ENCODE measurements around the gene DCLRE1C. TPM values are rescaled to one million over a fixed set of nuclear protein-coding genes. Genes with fewer than 3 reads are reported as not detected.
"Not testable (repeated sequence)": the region's sequence is repeated elsewhere in the genome, so short reads cannot be mapped to it uniquely, and the experiment has no call there.

Gene DCLRE1C
- polyA plus RNA-seq, 1 donor from 2014 or later, result 7.5 TPM

DNA sequence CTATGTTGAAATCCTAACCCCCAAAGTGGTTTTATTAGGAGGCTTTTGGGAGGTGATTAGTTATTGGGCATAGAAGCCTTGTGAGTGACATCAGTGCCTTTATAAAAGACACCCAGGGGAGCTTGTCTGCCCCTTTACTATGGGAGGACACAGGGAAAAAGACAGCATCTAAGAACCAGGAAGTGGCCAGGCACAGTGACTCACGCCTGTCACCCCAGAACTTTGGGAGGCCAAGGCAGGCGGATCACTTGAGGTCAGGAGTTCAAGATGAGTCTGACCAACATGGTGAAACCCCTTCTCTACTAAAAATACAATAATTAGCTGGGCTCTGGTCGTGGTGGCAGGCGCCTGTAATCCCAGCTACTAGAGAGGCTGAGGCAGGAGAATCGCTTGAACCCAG, 14.9 kb downstream of the DCLRE1C start:
- H3K79me2 ChIP-seq (replicated peaks; ENCODE audit: insufficient read depth, low read length); H3K27me3 ChIP-seq (ENCODE audit: insufficient read depth, low read depth, low read length); H4K20me1 ChIP-seq (ENCODE audit: insufficient read depth); H3K36me3 ChIP-seq (ENCODE audit: insufficient read depth, low read length); H3K4me3 ChIP-seq (ENCODE audit: low read length); H3K27ac ChIP-seq (ENCODE audit: low read length); H3K9me3 ChIP-seq (ENCODE audit: low read length); H3K4me2 ChIP-seq (ENCODE audit: low read length); H2AFZ ChIP-seq (ENCODE audit: low read depth, low read length); H3K9me2 ChIP-seq (ENCODE audit: insufficient read depth, low read length); H3F3A ChIP-seq (ENCODE audit: insufficient read depth, low read length, poor library complexity, severe bottlenecking); H3K9ac ChIP-seq (ENCODE audit: low read length): not testable (repeated sequence)

DNA sequence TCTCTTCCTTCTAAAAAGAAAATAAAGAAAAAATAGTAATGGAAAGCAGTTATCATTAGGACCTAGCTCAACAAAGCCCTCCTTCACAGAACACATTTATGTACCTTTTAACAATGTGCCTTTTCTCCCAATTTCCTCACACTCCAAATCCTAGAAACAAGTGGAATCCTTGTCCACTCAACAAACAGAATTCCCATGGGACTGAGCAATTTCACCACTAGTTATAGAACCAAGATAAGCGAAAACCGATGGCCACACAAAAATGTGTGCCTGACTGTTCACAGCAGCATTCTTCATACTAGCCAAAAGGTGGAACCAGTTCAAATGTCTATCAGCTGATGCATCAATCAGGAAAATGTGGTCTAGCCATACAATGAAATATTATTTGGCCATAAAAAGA, 17.3 kb downstream of the DCLRE1C start:
- no peak overlapping the region for H3K4me3 ChIP-seq (ENCODE audit: low read length)
- no peak for TF ChIP-seq MXI1 (conservative IDR thresholded peaks at IDR 0.05; ENCODE audit: poor library complexity, severe bottlenecking)
- TF ChIP-seq POLR2AphosphoS5 (IDR thresholded peaks at IDR 0.05), result no peak
- TF ChIP-seq, protein P1, sequence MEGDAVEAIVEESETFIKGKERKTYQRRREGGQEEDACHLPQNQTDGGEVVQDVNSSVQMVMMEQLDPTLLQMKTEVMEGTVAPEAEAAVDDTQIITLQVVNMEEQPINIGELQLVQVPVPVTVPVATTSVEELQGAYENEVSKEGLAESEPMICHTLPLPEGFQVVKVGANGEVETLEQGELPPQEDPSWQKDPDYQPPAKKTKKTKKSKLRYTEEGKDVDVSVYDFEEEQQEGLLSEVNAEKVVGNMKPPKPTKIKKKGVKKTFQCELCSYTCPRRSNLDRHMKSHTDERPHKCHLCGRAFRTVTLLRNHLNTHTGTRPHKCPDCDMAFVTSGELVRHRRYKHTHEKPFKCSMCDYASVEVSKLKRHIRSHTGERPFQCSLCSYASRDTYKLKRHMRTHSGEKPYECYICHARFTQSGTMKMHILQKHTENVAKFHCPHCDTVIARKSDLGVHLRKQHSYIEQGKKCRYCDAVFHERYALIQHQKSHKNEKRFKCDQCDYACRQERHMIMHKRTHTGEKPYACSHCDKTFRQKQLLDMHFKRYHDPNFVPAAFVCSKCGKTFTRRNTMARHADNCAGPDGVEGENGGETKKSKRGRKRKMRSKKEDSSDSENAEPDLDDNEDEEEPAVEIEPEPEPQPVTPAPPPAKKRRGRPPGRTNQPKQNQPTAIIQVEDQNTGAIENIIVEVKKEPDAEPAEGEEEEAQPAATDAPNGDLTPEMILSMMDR (IDR thresholded peaks at IDR 0.05; ENCODE audit: poor library complexity, severe bottlenecking), result no peak
- TF ChIP-seq SMC3 (conservative IDR thresholded peaks at IDR 0.05; ENCODE audit: poor library complexity), result no peak
- TF ChIP-seq, protein P2, sequence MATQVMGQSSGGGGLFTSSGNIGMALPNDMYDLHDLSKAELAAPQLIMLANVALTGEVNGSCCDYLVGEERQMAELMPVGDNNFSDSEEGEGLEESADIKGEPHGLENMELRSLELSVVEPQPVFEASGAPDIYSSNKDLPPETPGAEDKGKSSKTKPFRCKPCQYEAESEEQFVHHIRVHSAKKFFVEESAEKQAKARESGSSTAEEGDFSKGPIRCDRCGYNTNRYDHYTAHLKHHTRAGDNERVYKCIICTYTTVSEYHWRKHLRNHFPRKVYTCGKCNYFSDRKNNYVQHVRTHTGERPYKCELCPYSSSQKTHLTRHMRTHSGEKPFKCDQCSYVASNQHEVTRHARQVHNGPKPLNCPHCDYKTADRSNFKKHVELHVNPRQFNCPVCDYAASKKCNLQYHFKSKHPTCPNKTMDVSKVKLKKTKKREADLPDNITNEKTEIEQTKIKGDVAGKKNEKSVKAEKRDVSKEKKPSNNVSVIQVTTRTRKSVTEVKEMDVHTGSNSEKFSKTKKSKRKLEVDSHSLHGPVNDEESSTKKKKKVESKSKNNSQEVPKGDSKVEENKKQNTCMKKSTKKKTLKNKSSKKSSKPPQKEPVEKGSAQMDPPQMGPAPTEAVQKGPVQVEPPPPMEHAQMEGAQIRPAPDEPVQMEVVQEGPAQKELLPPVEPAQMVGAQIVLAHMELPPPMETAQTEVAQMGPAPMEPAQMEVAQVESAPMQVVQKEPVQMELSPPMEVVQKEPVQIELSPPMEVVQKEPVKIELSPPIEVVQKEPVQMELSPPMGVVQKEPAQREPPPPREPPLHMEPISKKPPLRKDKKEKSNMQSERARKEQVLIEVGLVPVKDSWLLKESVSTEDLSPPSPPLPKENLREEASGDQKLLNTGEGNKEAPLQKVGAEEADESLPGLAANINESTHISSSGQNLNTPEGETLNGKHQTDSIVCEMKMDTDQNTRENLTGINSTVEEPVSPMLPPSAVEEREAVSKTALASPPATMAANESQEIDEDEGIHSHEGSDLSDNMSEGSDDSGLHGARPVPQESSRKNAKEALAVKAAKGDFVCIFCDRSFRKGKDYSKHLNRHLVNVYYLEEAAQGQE (IDR thresholded peaks at IDR 0.05; ENCODE audit: borderline replicate concordance), result no peak
- no peak for TF ChIP-seq EZH2 (IDR thresholded peaks at IDR 0.05; ENCODE audit: borderline replicate concordance, insufficient read depth, low read length, poor library complexity, severe bottlenecking)
- no peaks in the 10 kb centered on the region for H3K79me2 ChIP-seq (replicated peaks; ENCODE audit: insufficient read depth, low read length)
- no peak overlapping the region for H3K27ac ChIP-seq (ENCODE audit: low read length)
- H3K27me3 ChIP-seq (ENCODE audit: insufficient read depth, low read depth, low read length), result no peaks in the 10 kb centered on the region
- no peaks in the 10 kb centered on the region for H3K36me3 ChIP-seq (ENCODE audit: insufficient read depth, low read length)
- no peak overlapping the region for H3K9ac ChIP-seq (ENCODE audit: low read length)
- no peaks in the 10 kb centered on the region for H4K20me1 ChIP-seq (ENCODE audit: insufficient read depth)
- H3K9me2 ChIP-seq (ENCODE audit: insufficient read depth, low read length), result no peaks in the 10 kb centered on the region
- H2AFZ ChIP-seq (ENCODE audit: low read depth, low read length), result no peak overlapping the region
- H3K9me3 ChIP-seq (ENCODE audit: low read length), result no peaks in the 10 kb centered on the region
- H3K4me2 ChIP-seq (ENCODE audit: low read length), result no peak overlapping the region
- H3F3A ChIP-seq (ENCODE audit: insufficient read depth, low read length, poor library complexity, severe bottlenecking), result no peaks in the 10 kb centered on the region

DNA sequence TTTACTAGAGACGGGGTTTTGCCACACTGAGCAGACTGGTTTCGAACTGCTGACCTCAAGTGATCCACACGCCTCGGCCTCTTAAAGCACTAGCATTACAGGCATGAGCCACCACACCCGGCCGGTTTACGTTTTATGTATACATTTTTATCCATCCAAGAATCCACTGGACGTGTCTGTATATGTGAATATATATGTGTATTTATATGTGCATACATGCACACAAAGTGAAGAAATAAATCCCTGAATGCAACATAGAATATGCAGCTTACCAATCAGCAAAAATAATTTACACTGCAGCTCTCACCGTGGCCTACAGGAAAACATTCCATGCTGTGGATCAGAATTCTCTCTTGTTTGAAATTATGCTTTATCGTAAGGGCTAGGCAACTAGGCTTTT, 23.3 kb downstream of the DCLRE1C start:
- H3K27me3 ChIP-seq (ENCODE audit: insufficient read depth, low read depth, low read length), result no peaks in the 10 kb centered on the region
- H3K4me2 ChIP-seq (ENCODE audit: low read length), result no peak overlapping the region
- no peaks in the 10 kb centered on the region for H3K36me3 ChIP-seq (ENCODE audit: insufficient read depth, low read length)
- no peak overlapping the region for H3K9ac ChIP-seq (ENCODE audit: low read length)
- no peak overlapping the region for H3K27ac ChIP-seq (ENCODE audit: low read length)
- H3F3A ChIP-seq (ENCODE audit: insufficient read depth, low read length, poor library complexity, severe bottlenecking), result no peaks in the 10 kb centered on the region
- H3K9me3 ChIP-seq (ENCODE audit: low read length), result no peaks in the 10 kb centered on the region
- H2AFZ ChIP-seq (ENCODE audit: low read depth, low read length), result no peak overlapping the region
- no peaks in the 10 kb centered on the region for H3K9me2 ChIP-seq (ENCODE audit: insufficient read depth, low read length)
- TF ChIP-seq TAF1 (IDR thresholded peaks at IDR 0.05; ENCODE audit: low read depth) (no peak), EZH2 (IDR thresholded peaks at IDR 0.05; ENCODE audit: borderline replicate concordance, insufficient read depth, low read length, poor library complexity, severe bottlenecking) (no peak), SMC3 (conservative IDR thresholded peaks at IDR 0.05; ENCODE audit: poor library complexity) (no peak), MXI1 (conservative IDR thresholded peaks at IDR 0.05; ENCODE audit: poor library complexity, severe bottlenecking) (no peak), RAD21 (conservative IDR thresholded peaks at IDR 0.05) (no peak), EP300 (conservative IDR thresholded peaks at IDR 0.05; ENCODE audit: poor library complexity, severe bottlenecking) (no peak), POLR2AphosphoS5 (IDR thresholded peaks at IDR 0.05) (no peak)
- TF ChIP-seq, protein P2 (IDR thresholded peaks at IDR 0.05; ENCODE audit: borderline replicate concordance), result no peak
- TF ChIP-seq, protein P1 (IDR thresholded peaks at IDR 0.05; ENCODE audit: poor library complexity, severe bottlenecking), result no peak
- no peaks in the 10 kb centered on the region for H4K20me1 ChIP-seq (ENCODE audit: insufficient read depth)
- H3K4me3 ChIP-seq (ENCODE audit: low read length), result no peak overlapping the region
- H3K79me2 ChIP-seq (replicated peaks; ENCODE audit: insufficient read depth, low read length), result no peaks in the 10 kb centered on the region

Data from neural cell (in vitro differentiated cells).